SU-DHL-6 (cell line): ENCODE measurements around the gene KCTD14.
A peak's percentile ranks its signal among the peaks of the same experiment; 100 is the strongest.
"Not testable (repeated sequence)": the region's sequence is repeated elsewhere in the genome, so short reads cannot be mapped to it uniquely, and the experiment has no call there.

Experiments
- H2AFZ ChIP-seq: fragments of 200-600 bp; sonication (generic); 2 replicates; pipeline ENCODE4 v1.6.1; 2014; ENCODE audit warnings: low read depth, mild to moderate bottlenecking, moderate library complexity, mixed read lengths, antibody characterized with exemption, low read length; ENCODE audit not compliant: severe bottlenecking
- H3F3A ChIP-seq: fragments of 200-600 bp; shearing (Covaris generic); 2 replicates; pipeline ENCODE4 v1.6.0; 2016; ENCODE audit warnings: antibody characterized with exemption, mild to moderate bottlenecking; ENCODE audit not compliant: insufficient read depth
- H3K27ac ChIP-seq: fragments of 200-600 bp; sonication (generic); 2 replicates; pipeline ENCODE4 v1.5.1; 2016; ENCODE audit warnings: low read depth, mild to moderate bottlenecking, low read length, moderate library complexity, mixed read lengths
- H3K27me3 ChIP-seq: fragments of 200-600 bp; sonication (generic), shearing (Covaris generic); 2 replicates; pipeline ENCODE4 v1.6.0; 2014; ENCODE audit warnings: mild to moderate bottlenecking, low read length
- H3K36me3 ChIP-seq: fragments of 200-600 bp; sonication (generic); 2 replicates; pipeline ENCODE4 v1.6.1; 2014; ENCODE audit warnings: mild to moderate bottlenecking, low read length, mixed read lengths
- H3K4me2 ChIP-seq: fragments of 300-600, 200-600 bp; shearing (Covaris generic), sonication (generic); 2 replicates; pipeline ENCODE4 v1.6.0; 2014; ENCODE audit warnings: low read length, low read depth, mild to moderate bottlenecking; ENCODE audit not compliant: poor library complexity, severe bottlenecking
- H3K4me3 ChIP-seq: fragments of 200-600 bp; sonication (generic); 2 replicates; pipeline ENCODE4 v1.5.1; 2014; ENCODE audit warnings: antibody characterized with exemption, low read length, mild to moderate bottlenecking, mixed read lengths; ENCODE audit not compliant: insufficient read depth, poor library complexity, severe bottlenecking
- H3K79me2 ChIP-seq: fragments of 200-600 bp; sonication (generic); 2 replicates; pipeline ENCODE4 v1.6.1; 2014; ENCODE audit warnings: mild to moderate bottlenecking, low read length, moderate library complexity; ENCODE audit not compliant: insufficient read depth
- H3K9ac ChIP-seq: fragments of 200-600 bp; sonication (generic); 2 replicates; pipeline ENCODE4 v1.7.0; 2014; ENCODE audit warnings: mild to moderate bottlenecking, low read length
- H3K9me2 ChIP-seq: fragments of 200-600 bp; sonication (generic); replicated peaks from 2 replicates; pipeline ENCODE4 v1.6.1; 2014; ENCODE audit warnings: low read length; ENCODE audit not compliant: insufficient read depth
- H3K9me3 ChIP-seq: fragments of 200-600 bp; sonication (generic); 2 replicates; pipeline ENCODE4 v1.6.1; 2014; ENCODE audit warnings: low read length, mixed read lengths; ENCODE audit not compliant: insufficient read depth
- H4K20me1 ChIP-seq: fragments of 200-600 bp; sonication (generic); 2 replicates; pipeline ENCODE4 v1.6.1; 2014; ENCODE audit warnings: low read depth, mild to moderate bottlenecking, antibody characterized with exemption, low read length, moderate library complexity, mixed read lengths
- CTCF ChIP-seq: fragments of 200-600 bp; sonication (generic); IDR thresholded peaks from one replicate; pipeline ENCODE4 v1.5.1; 2017; ENCODE audit warnings: antibody characterized with exemption, mild to moderate bottlenecking, low read length, moderate library complexity; ENCODE audit not compliant: insufficient read depth, poor library complexity, severe bottlenecking
- EZH2phosphoT487 ChIP-seq: fragments of 200-600 bp; sonication (generic), shearing (Covaris generic); conservative IDR thresholded peaks from 2 replicates; pipeline ENCODE4 v1.6.1; 2018; ENCODE audit warnings: mild to moderate bottlenecking, antibody characterized with exemption, low read length, moderate library complexity, mixed read lengths

Gene KCTD14

GRCh38 chr11:78041843-78042440, 18.9 kb upstream of the KCTD14 start:
- Histone ChIP-seq H3K9me2 (no peaks in the 10 kb centered on the region), H3K79me2 (no peaks in the 10 kb centered on the region), H3K4me2 (no peak overlapping the region), H4K20me1 (no peaks in the 10 kb centered on the region), H3K36me3 (no peaks in the 10 kb centered on the region), H3K27me3 (no peaks in the 10 kb centered on the region), H2AFZ (no peak overlapping the region), H3K27ac (no peak overlapping the region), H3K4me3 (no peak overlapping the region), H3K9ac (no peak overlapping the region), H3F3A (no peaks in the 10 kb centered on the region), H3K9me3 (no peaks in the 10 kb centered on the region)
- no peak for TF ChIP-seq EZH2phosphoT487
- TF ChIP-seq CTCF: no peak

DNA sequence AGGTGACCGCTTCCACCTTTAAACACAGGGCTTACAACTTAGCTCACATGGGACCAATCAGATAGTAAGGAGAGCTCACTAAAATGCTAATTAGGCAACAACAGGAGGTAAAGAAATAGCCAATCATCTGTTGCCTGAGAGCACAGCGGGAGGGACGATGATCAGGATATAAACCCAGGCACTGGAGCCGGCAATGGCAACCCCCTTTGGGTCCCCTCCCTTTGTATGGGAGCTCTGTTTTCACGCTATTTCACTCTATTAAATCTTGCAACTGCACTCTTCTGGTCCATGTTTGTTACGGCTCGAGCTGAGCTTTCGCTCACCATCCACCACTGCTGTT, 18.3 kb upstream of the KCTD14 start:
- H4K20me1 ChIP-seq, H3K9me3 ChIP-seq, H3K79me2 ChIP-seq, H3K9ac ChIP-seq, H3K27ac ChIP-seq, H3K27me3 ChIP-seq, H3K36me3 ChIP-seq, H3K4me3 ChIP-seq, H3K4me2 ChIP-seq, H2AFZ ChIP-seq, H3F3A ChIP-seq, H3K9me2 ChIP-seq: not testable (repeated sequence)

DNA sequence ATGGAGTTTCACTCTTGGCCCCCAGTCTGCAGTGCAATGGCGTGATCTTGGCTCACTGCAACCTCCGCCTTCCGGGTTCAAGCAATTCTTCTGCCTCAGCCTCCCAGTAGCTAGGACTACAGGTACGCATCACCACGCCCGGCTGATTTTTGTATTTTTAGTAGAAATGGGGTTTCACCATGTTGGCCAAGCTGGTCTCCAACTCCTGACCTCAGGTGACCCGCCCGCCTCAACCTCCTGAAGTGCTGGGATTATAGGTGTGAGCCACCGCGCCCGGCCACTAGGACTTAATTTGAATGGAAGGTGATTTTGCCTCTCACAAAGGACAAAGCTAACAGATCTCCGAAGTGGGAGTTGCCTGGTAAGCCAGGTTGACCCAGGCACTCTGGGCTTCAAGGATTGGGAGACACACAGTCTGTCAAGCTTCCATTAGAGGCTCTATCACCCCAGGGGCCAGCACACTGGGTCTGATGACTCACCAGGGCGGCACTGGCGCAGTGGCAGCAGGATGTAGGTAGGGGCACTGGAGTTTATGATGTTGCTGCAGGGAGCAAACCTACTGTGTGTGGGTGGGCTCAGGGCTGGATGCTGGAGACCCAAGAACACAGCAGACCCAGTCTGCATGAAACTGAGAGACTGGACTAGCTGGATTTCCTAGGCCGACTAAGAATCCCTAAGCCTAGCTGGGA, 17.8 kb upstream of the KCTD14 start:
- no peaks in the 10 kb centered on the region for H3K9me3 ChIP-seq
- no peaks in the 10 kb centered on the region for H3K79me2 ChIP-seq
- no peak overlapping the region for H3K4me3 ChIP-seq
- H3K9me2 ChIP-seq: no peaks in the 10 kb centered on the region
- no peak overlapping the region for H3K4me2 ChIP-seq
- no peaks in the 10 kb centered on the region for H4K20me1 ChIP-seq
- H3K27ac ChIP-seq: no peak overlapping the region
- no peaks in the 10 kb centered on the region for H3K36me3 ChIP-seq
- H3K9ac ChIP-seq: no peak overlapping the region
- H3F3A ChIP-seq: no peaks in the 10 kb centered on the region
- no peak for TF ChIP-seq EZH2phosphoT487
- no peak for TF ChIP-seq CTCF
- H2AFZ ChIP-seq: no peak overlapping the region
- H3K27me3 ChIP-seq: no peaks in the 10 kb centered on the region

DNA sequence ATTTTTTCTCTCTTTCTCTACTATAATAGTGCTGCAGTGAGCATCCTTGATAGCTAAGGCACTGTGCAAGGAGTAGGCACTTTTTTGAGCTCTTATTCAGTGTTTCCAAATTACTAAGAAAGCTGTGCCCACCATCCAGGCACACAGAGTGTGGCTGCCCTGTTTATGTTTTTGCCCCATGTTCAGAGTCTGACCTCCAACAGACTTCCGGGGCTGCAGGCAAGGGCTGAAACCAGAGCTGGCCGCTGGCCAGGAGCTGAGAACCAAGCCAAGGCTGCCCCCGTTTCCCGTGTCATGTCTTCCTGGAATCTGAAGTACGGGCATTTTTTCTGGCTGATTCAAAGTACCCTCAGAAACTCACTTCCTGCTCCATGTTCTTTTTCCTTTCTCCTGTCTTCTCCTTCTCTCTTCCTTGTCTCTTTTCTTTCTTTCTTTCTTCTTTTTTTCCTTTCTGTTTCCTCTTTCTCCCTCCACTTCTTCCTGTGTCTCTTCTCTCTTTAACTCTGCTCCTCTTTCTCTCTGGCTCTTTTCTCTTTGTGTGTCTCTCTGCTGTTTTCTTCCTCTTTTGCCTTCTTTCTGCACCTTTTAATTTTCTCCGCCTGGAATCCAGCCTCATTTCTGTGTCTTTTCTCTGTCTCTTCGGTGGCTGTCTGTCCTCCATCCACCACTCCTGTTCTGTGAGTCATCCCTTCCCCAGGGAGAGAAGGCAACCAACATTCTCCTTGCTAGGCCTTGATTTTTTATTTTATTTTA, 17.0 kb upstream of the KCTD14 start:
- no peak overlapping the region for H3K9ac ChIP-seq
- no peaks in the 10 kb centered on the region for H4K20me1 ChIP-seq
- H3K27me3 ChIP-seq: no peaks in the 10 kb centered on the region
- H3K79me2 ChIP-seq: no peaks in the 10 kb centered on the region
- no peaks in the 10 kb centered on the region for H3F3A ChIP-seq
- peak overlapping the region; percentile 14 for H2AFZ ChIP-seq
- H3K27ac ChIP-seq: no peak overlapping the region
- no peaks in the 10 kb centered on the region for H3K36me3 ChIP-seq
- no peak for TF ChIP-seq CTCF
- no peak for TF ChIP-seq EZH2phosphoT487
- H3K4me3 ChIP-seq: no peak overlapping the region
- no peaks in the 10 kb centered on the region for H3K9me3 ChIP-seq
- no peak overlapping the region for H3K4me2 ChIP-seq
- no peaks in the 10 kb centered on the region for H3K9me2 ChIP-seq
